SK-N-MC (cell line): ENCODE measurements around the gene EPHA5.
A peak's percentile ranks its signal among the peaks of the same experiment; 100 is the strongest.

Experiments used
- DNase-seq: peaks from one replicate; pipeline ENCODE4 v3.0.0-alpha.2; 2011; ENCODE audit warnings: low read depth, low spot score
- H3K27ac ChIP-seq: fragments of 200-600 bp; sonication (generic); 2 replicates; pipeline ENCODE4 v1.5.1; 2016; ENCODE audit warnings: mixed run types
- H3K36me3 ChIP-seq: fragments of 200-600 bp; sonication (generic); 2 replicates; pipeline ENCODE4 v1.6.1; 2017; ENCODE audit warnings: antibody characterized with exemption, low read length, mixed read lengths; ENCODE audit not compliant: insufficient read depth
- H3K4me3 ChIP-seq: fragments of 200-600 bp; sonication (generic); 2 replicates; pipeline ENCODE4 v1.5.1; 2016
- H3K9ac ChIP-seq: fragments of 200-600 bp; sonication (generic); 2 replicates; pipeline ENCODE4 v1.8.0; 2017; ENCODE audit warnings: mixed run types, mixed read lengths; ENCODE audit not compliant: insufficient read length
- H3K9me3 ChIP-seq: fragments of 200-600 bp; sonication (generic); 2 replicates; pipeline ENCODE4 v1.6.1; 2017; ENCODE audit warnings: low read depth, mild to moderate bottlenecking, antibody characterized with exemption, low read length, moderate library complexity, mixed read lengths
- EZH2 ChIP-seq: fragments of 200-600 bp; sonication (generic); IDR thresholded peaks from one replicate; pipeline ENCODE4 v1.6.1; 2017; ENCODE audit warnings: antibody characterized with exemption
- FOXP2 ChIP-seq: optimal IDR thresholded peaks from 2 replicates; pipeline ENCODE3; 2011; ENCODE audit warnings: mild to moderate bottlenecking, moderate library complexity; ENCODE audit not compliant: insufficient read depth; ENCODE audit errors: extremely low read length, control extremely low read depth
- POLR2AphosphoS5 ChIP-seq: IDR thresholded peaks from 2 replicates; pipeline ENCODE4 v1.6.1; 2012; ENCODE audit warnings: mild to moderate bottlenecking, low read depth, low read length, borderline replicate concordance

EPHA5 gene

GRCh38 chr4:65552057-65552456 lies 118.2 kb downstream of the EPHA5 start:
- Histone ChIP-seq H3K4me3 (no peak overlapping the region), H3K36me3 (no peaks in the 10 kb centered on the region), H3K27ac (no peak overlapping the region), H3K9ac (no peak overlapping the region), H3K9me3 (no peaks in the 10 kb centered on the region)
- DNase-seq, result no peak
- TF ChIP-seq FOXP2, result no peak
- no peak for TF ChIP-seq EZH2
- TF ChIP-seq POLR2AphosphoS5, result no peak

- H3K9me3 ChIP-seq, result no peaks in the 10 kb centered on the region
- no peak overlapping the region for H3K27ac ChIP-seq
- no peaks in the 10 kb centered on the region for H3K36me3 ChIP-seq
- no peak for TF ChIP-seq FOXP2
- no peak for TF ChIP-seq EZH2
- TF ChIP-seq POLR2AphosphoS5, result no peak
- no peak for DNase-seq
- no peak overlapping the region for H3K4me3 ChIP-seq
- no peak overlapping the region for H3K9ac ChIP-seq
Observed at GRCh38 chr4:65550500-65550899, 119.8 kb downstream of the EPHA5 start.

- H3K9ac ChIP-seq, result no peak overlapping the region
- DNase-seq, result no peak
- TF ChIP-seq EZH2 (no peak), FOXP2 (no peak), POLR2AphosphoS5 (no peak)
Observed at GRCh38 chr4:65546882-65547416, 123.3 kb downstream of the EPHA5 start.

GRCh38 chr4:65538571-65538970 lies 131.7 kb downstream of the EPHA5 start:
- Histone ChIP-seq H3K27ac (no peak overlapping the region), H3K9ac (no peak overlapping the region), H3K4me3 (no peak overlapping the region), H3K36me3 (no peaks in the 10 kb centered on the region), H3K9me3 (no peaks in the 10 kb centered on the region)
- TF ChIP-seq FOXP2 (no peak), POLR2AphosphoS5 (no peak), EZH2 (no peak)
- no peak for DNase-seq

More at GRCh38 chr4:65546882-65547416, 123.3 kb downstream of the EPHA5 start:
- Histone ChIP-seq H3K36me3 (no peaks in the 10 kb centered on the region), H3K9me3 (no peaks in the 10 kb centered on the region), H3K4me3 (no peak overlapping the region), H3K27ac (no peak overlapping the region)

GRCh38 chr4:65535113-65535512 lies 135.2 kb downstream of the EPHA5 start:
- DNase-seq, result no peak

GRCh38 chr4:65521666-65522065 lies 148.6 kb downstream of the EPHA5 start:
- no peaks in the 10 kb centered on the region for H3K9me3 ChIP-seq

More at GRCh38 chr4:65535113-65535512, 135.2 kb downstream of the EPHA5 start:
- H3K4me3 ChIP-seq, result no peak overlapping the region
- TF ChIP-seq FOXP2 (no peak), EZH2 (no peak), POLR2AphosphoS5 (no peak)
- no peaks in the 10 kb centered on the region for H3K9me3 ChIP-seq
- H3K27ac ChIP-seq, result no peak overlapping the region
- no peak overlapping the region for H3K9ac ChIP-seq
- no peaks in the 10 kb centered on the region for H3K36me3 ChIP-seq

GRCh38 chr4:65515646-65516045 lies 154.6 kb downstream of the EPHA5 start:
- no peak overlapping the region for H3K4me3 ChIP-seq
- no peak for TF ChIP-seq EZH2
- no peak for TF ChIP-seq POLR2AphosphoS5
- TF ChIP-seq FOXP2, result no peak
- no peak overlapping the region for H3K9ac ChIP-seq
- DNase-seq, result no peak
- 0 out of 2 replicates have a peak, but pooled peaks cover 4% of the 10 kb centered on the region for H3K9me3 ChIP-seq
- H3K36me3 ChIP-seq, result no peaks in the 10 kb centered on the region
- no peak overlapping the region for H3K27ac ChIP-seq

More at GRCh38 chr4:65521666-65522065, 148.6 kb downstream of the EPHA5 start:
- no peak for TF ChIP-seq POLR2AphosphoS5
- no peak for TF ChIP-seq FOXP2
- TF ChIP-seq EZH2, result no peak
- no peak overlapping the region for H3K27ac ChIP-seq
- no peaks in the 10 kb centered on the region for H3K36me3 ChIP-seq
- H3K4me3 ChIP-seq, result no peak overlapping the region
- H3K9ac ChIP-seq, result no peak overlapping the region
- DNase-seq, result peak; percentile 18

- Histone ChIP-seq H3K9me3 (0 out of 2 replicates have a peak, but pooled peaks cover 3% of the 10 kb centered on the region), H3K27ac (no peak overlapping the region), H3K9ac (no peak overlapping the region), H3K4me3 (no peak overlapping the region), H3K36me3 (no peaks in the 10 kb centered on the region)
- TF ChIP-seq POLR2AphosphoS5 (no peak), FOXP2 (no peak), EZH2 (no peak)
- DNase-seq, result no peak
Observed at GRCh38 chr4:65510976-65511375, 159.3 kb downstream of the EPHA5 start.

GRCh38 chr4:65508168-65508567 lies 162.1 kb downstream of the EPHA5 start:
- no peaks in the 10 kb centered on the region for H3K9me3 ChIP-seq
- no peak overlapping the region for H3K4me3 ChIP-seq
- no peak overlapping the region for H3K9ac ChIP-seq
- H3K27ac ChIP-seq, result no peak overlapping the region
- DNase-seq, result no peak
- TF ChIP-seq POLR2AphosphoS5 (no peak), FOXP2 (no peak), EZH2 (no peak)
- H3K36me3 ChIP-seq, result no peaks in the 10 kb centered on the region
